Adrenal gland (tissue), 5 donors: Measurements from ENCODE around the gene ARMC9.

Experiments
- POLR2A ChIP-seq, 2 donors: fragments of 450-650 bp; IDR thresholded peaks; one replicate each; pipeline ENCODE4 v1.6.1; 2017; ENCODE audit warnings: antibody characterized with exemption in 2 of 2, mild to moderate bottlenecking in 2 of 2, moderate library complexity in 1 of 2
- TF ChIP-seq, protein P1 (sequence below), 6 experiments: fragments of 450-650 bp in 4 of 6; fragments of 200-600 bp in 2 of 6; sonication (generic) in 1 of 6; IDR thresholded peaks; 1 replicate in 5 of 6; 2 replicates in 1 of 6; pipeline versions ENCODE4 v1.5.1 to v1.8.0; 2016 to 2021; ENCODE audit warnings: antibody characterized with exemption in 6 of 6, mild to moderate bottlenecking in 2 of 6, moderate library complexity in 1 of 6
- donor health status: DM: no; HTN: no; CAD: no.

DNA sequence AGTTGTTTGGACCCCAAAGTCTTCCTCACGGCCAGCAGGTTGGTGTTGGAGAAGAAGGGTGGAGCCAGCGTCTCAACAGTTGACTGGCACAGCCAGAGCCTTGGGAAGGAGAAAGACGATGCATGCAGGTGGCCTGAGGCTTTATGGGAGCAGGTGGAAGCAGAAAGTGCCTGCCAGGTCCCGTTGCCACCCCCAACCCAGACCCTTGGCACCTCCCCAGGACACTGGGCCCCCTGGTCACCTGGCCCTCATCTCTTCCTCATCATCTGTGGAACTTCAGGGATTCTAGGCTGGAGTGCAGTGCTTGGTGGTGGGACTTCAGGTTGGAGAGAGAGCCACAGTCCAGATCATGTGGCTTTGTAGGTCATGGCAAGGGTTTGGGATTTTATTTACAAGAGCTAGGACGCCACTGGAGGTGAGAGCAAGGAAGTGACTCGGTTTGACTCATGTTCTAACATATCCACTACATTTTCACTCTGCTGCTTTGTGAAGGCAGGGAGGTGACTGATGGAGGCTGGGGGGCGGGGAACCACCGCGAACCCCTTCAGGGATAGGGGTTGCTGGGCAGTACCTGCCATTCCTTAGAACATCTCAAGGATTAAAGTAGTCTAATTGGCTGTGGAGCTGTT is 134.6 kb downstream of the ARMC9 start:
- TF ChIP-seq POLR2A (IDR thresholded peaks at IDR 0.05): no peak
- TF ChIP-seq, protein P1, sequence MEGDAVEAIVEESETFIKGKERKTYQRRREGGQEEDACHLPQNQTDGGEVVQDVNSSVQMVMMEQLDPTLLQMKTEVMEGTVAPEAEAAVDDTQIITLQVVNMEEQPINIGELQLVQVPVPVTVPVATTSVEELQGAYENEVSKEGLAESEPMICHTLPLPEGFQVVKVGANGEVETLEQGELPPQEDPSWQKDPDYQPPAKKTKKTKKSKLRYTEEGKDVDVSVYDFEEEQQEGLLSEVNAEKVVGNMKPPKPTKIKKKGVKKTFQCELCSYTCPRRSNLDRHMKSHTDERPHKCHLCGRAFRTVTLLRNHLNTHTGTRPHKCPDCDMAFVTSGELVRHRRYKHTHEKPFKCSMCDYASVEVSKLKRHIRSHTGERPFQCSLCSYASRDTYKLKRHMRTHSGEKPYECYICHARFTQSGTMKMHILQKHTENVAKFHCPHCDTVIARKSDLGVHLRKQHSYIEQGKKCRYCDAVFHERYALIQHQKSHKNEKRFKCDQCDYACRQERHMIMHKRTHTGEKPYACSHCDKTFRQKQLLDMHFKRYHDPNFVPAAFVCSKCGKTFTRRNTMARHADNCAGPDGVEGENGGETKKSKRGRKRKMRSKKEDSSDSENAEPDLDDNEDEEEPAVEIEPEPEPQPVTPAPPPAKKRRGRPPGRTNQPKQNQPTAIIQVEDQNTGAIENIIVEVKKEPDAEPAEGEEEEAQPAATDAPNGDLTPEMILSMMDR (IDR thresholded peaks at IDR 0.05): no peak
